GM19395 (cell line): Measurements from ENCODE around the gene PKHD1.

Source experiments
- ATAC-seq: cut with Tn5 transposase; IDR thresholded peaks from one replicate; pipeline ENCODE4 v1.9.1; 2021; ENCODE audit warnings: mild to moderate bottlenecking, moderate library complexity; ENCODE audit not compliant: unreplicated experiment

PKHD1 gene

GRCh38 chr6:52087498-52087999 is at the start of gene PKHD1:
Gene PKHD1 (minus strand): TSS chr6:52087613. CDS start chr6:52084933, 2,680 bp downstream.
- peak; percentile 50 for ATAC-seq

GRCh38 chr6:52136934-52137467 is 49.6 kb upstream of the PKHD1 start:
- ATAC-seq, result no peak

GRCh38 chr6:52136055-52136454 is 48.6 kb upstream of the PKHD1 start:
- no peak for ATAC-seq

GRCh38 chr6:52135217-52135616 is 47.8 kb upstream of the PKHD1 start:
- ATAC-seq, result no peak

GRCh38 chr6:52134011-52134410 is 46.6 kb upstream of the PKHD1 start:
- ATAC-seq, result no peak

- ATAC-seq, result no peak
Measured at GRCh38 chr6:52133324-52133723, 45.9 kb upstream of the PKHD1 start.

- ATAC-seq, result no peak
Measured at GRCh38 chr6:52132292-52132691, 44.9 kb upstream of the PKHD1 start.

- no peak for ATAC-seq
Measured at GRCh38 chr6:52130440-52130839, 43.0 kb upstream of the PKHD1 start.

GRCh38 chr6:52127957-52128356 is 40.5 kb upstream of the PKHD1 start:
- no peak for ATAC-seq

GRCh38 chr6:52126231-52126630 is 38.8 kb upstream of the PKHD1 start:
- ATAC-seq, result no peak

GRCh38 chr6:52125572-52125971 is 38.2 kb upstream of the PKHD1 start:
- ATAC-seq, result no peak

GRCh38 chr6:52125139-52125538 is 37.7 kb upstream of the PKHD1 start:
- no peak for ATAC-seq

- ATAC-seq, result no peak
Measured at GRCh38 chr6:52124126-52125121, 37.0 kb upstream of the PKHD1 start.

GRCh38 chr6:52123251-52123650 is 35.8 kb upstream of the PKHD1 start:
- ATAC-seq, result no peak

- ATAC-seq, result no peak
Measured at GRCh38 chr6:52117352-52117751, 29.9 kb upstream of the PKHD1 start.

- ATAC-seq, result no peak
Measured at GRCh38 chr6:52116605-52116948, 29.2 kb upstream of the PKHD1 start.

GRCh38 chr6:52115891-52116604 is 28.6 kb upstream of the PKHD1 start:
- ATAC-seq, result no peak

- ATAC-seq, result no peak
Measured at GRCh38 chr6:52115145-52115741, 27.8 kb upstream of the PKHD1 start.

- ATAC-seq, result no peak
Measured at GRCh38 chr6:52109171-52109571, 21.8 kb upstream of the PKHD1 start.

- no peak for ATAC-seq
Measured at GRCh38 chr6:52108128-52108527, 20.7 kb upstream of the PKHD1 start.

GRCh38 chr6:52106994-52107393 is 19.6 kb upstream of the PKHD1 start:
- ATAC-seq, result no peak
